H1 (cell line): ENCODE results near the gene CPLX1. TPM values are rescaled to one million over a fixed set of nuclear protein-coding genes. Genes with fewer than 3 reads are reported as not detected.

ENCODE experiments used
- BRCA1 ChIP-seq: IDR thresholded peaks from 2 replicates; pipeline ENCODE4 v1.6.1; 2012; ENCODE audit warnings: low read depth, low read length, improper control_type of control experiment
- CHD1 ChIP-seq: IDR thresholded peaks from 2 replicates; pipeline ENCODE4 v1.6.1; 2012; ENCODE audit warnings: low read depth, low read length, improper control_type of control experiment
- CHD7 ChIP-seq: fragments of 300-600 bp; sonication (generic); IDR thresholded peaks from 2 replicates; pipeline ENCODE4 v1.7.1; 2012; ENCODE audit warnings: low read length, moderate library complexity, mild to moderate bottlenecking, inconsistent platforms; ENCODE audit not compliant: insufficient replicate concordance
- HDAC2 ChIP-seq, 2 experiments: fragments of 300-600 bp in 1 of 2; sonication (generic) in 1 of 2; IDR thresholded peaks; 2 replicates each; pipeline ENCODE4 v1.6.1; 2011 to 2012; ENCODE audit warnings: low read depth in 2 of 2, low read length in 2 of 2, mild to moderate bottlenecking in 2 of 2, moderate library complexity in 2 of 2, borderline replicate concordance in 1 of 2, inconsistent platforms in 1 of 2
- MAFK ChIP-seq: IDR thresholded peaks from 2 replicates; pipeline ENCODE4 v1.6.1; 2012; ENCODE audit warnings: low read depth, mild to moderate bottlenecking, improper control_type of control experiment, low read length
- POLR2A ChIP-seq, 2 experiments: IDR thresholded peaks; 1 replicate in 1 of 2; 2 replicates in 1 of 2; pipeline ENCODE4 v1.6.1; 2011; ENCODE audit warnings: low read depth in 2 of 2, low read length in 2 of 2, mild to moderate bottlenecking in 2 of 2; ENCODE audit errors: control extremely low read depth in 1 of 2
- RAD21 ChIP-seq, 2 experiments: IDR thresholded peaks in 1 of 2; conservative IDR thresholded peaks in 1 of 2; 2 replicates each; pipeline ENCODE4 v1.6.1; 2011; ENCODE audit warnings: low read depth in 2 of 2, low read length in 2 of 2, improper control_type of control experiment in 1 of 2, inconsistent platforms in 1 of 2, mild to moderate bottlenecking in 1 of 2, moderate library complexity in 1 of 2
- TCF12 ChIP-seq: IDR thresholded peaks from 2 replicates; pipeline ENCODE4 v1.6.1; 2011; ENCODE audit warnings: low read depth, mild to moderate bottlenecking, low read length
- polyA plus RNA-seq, 7 experiments: library from polyadenylated mRNA; depleted of rRNA in 3 of 7; stranded (reverse) in 5 of 7; unstranded in 2 of 7; fragments of >200 nt in 5 of 7; fragments of 200-250 nt in 2 of 7; gene quantifications; 1 replicate in 5 of 7; 2 replicates in 1 of 7; 4 replicates in 1 of 7; pipeline versions ENCODE4 v1.2.1 to v1.2.3, GENCODE V29; 2011 to 2013; ENCODE audit warnings: missing spikeins in 2 of 7, mixed read lengths in 2 of 7
- total RNA-seq: library from RNA; stranded (reverse); fragmentation: NEBNext Ultra II Directional; extraction: Animal tissue kit (Norgen Biotek cat#: 25700); gene quantifications from 2 replicates; pipeline ENCODE4 v1.2.1, GENCODE V29; 2021

CPLX1 gene
- total and polyA plus RNA-seq, 2 of the 8 experiments (the other 6 are each of a cell fraction or from before 2014, with no cell fraction given): 0.32 to 0.56 TPM

GRCh38 chr4:762211-763190, 63.4 kb downstream of the CPLX1 start (continued):
- TF ChIP-seq CHD7 (no peak), POLR2A (IDR thresholded peaks at IDR 0.05; ENCODE audit: control extremely low read depth in 1 of 2, low read depth in 2 of 2, low read length in 2 of 2) (no peak), BRCA1 (no peak), CHD1 (no peak), MAFK (no peak), HDAC2 (IDR thresholded peaks at IDR 0.05; ENCODE audit: borderline replicate concordance in 1 of 2, low read depth in 2 of 2, low read length in 2 of 2) (no peak), TCF12 (no peak), RAD21 (IDR thresholded peaks at IDR 0.05 in 1 of 2, conservative IDR thresholded peaks at IDR 0.05 in 1 of 2; ENCODE audit: low read depth in 2 of 2, low read length in 2 of 2) (peak in 1 of 2 experiments; percentile 15; a peak in 1 of 4 replicates)
